ENCODE results near the gene GAB2.
A peak's percentile ranks its signal among the peaks of the same experiment; 100 is the strongest.

The GAB2 gene

GRCh38 chr11:78248903-78249302 lies 168.7 kb downstream of the GAB2 start:
- Histone ChIP-seq H4K20me1 (ENCODE audit: insufficient read depth, low read length) (no peaks in the 10 kb centered on the region), H2AFZ (ENCODE audit: low read depth, low read length) (no peak overlapping the region), H3K27me3 (ENCODE audit: insufficient read depth, low read length, poor library complexity) (no peaks in the 10 kb centered on the region), H3K79me2 (ENCODE audit: insufficient read depth, low read length) (peaks cover 79% of the 10 kb centered on the region), H3K9me3 (ENCODE audit: insufficient read depth, low read length, severe bottlenecking) (no peaks in the 10 kb centered on the region), H3K4me1 (ENCODE audit: insufficient read depth, low read length) (peaks cover 34% of the 10 kb centered on the region), H3K27ac (ENCODE audit: low read length) (no peak overlapping the region; the same call in 1 of the 2 replicates), H3K36me3 (ENCODE audit: insufficient read depth, low read length) (peaks cover 76% of the 10 kb centered on the region), H3K4me2 (ENCODE audit: insufficient read depth, low read length) (no peak overlapping the region), H3K9ac (ENCODE audit: low read depth, low read length) (no peak overlapping the region), H3K4me3 (ENCODE audit: low read depth in 1 of 2, low read length in 2 of 2) (no peak overlapping the region)
- ATAC-seq (ENCODE audit: insufficient read depth, low read depth) = no peak
- TF ChIP-seq EZH2 (IDR thresholded peaks at IDR 0.05; ENCODE audit: borderline replicate concordance, low read depth, low read length, severe bottlenecking) (no peak), CTCF (IDR thresholded peaks at IDR 0.05; ENCODE audit: borderline replicate concordance, extremely low read depth, low read length, poor library complexity, severe bottlenecking) (no peak)
- DNase-seq = no peak

- Histone ChIP-seq H2AFZ (ENCODE audit: low read depth, low read length) (no peak overlapping the region), H3K4me3 (ENCODE audit: low read depth in 1 of 2, low read length in 2 of 2) (no peak overlapping the region), H3K9ac (ENCODE audit: low read depth, low read length) (no peak overlapping the region), H3K27ac (ENCODE audit: low read length) (0 out of 2 replicates have a peak overlapping the region, but pooled peaks have one; percentile 25), H3K9me3 (ENCODE audit: insufficient read depth, low read length, severe bottlenecking) (no peaks in the 10 kb centered on the region), H3K79me2 (ENCODE audit: insufficient read depth, low read length) (peaks cover 78% of the 10 kb centered on the region), H3K36me3 (ENCODE audit: insufficient read depth, low read length) (peaks cover 79% of the 10 kb centered on the region), H4K20me1 (ENCODE audit: insufficient read depth, low read length) (no peaks in the 10 kb centered on the region), H3K4me1 (ENCODE audit: insufficient read depth, low read length) (peaks cover 41% of the 10 kb centered on the region), H3K27me3 (ENCODE audit: insufficient read depth, low read length, poor library complexity) (no peaks in the 10 kb centered on the region), H3K4me2 (ENCODE audit: insufficient read depth, low read length) (no peak overlapping the region)
- ATAC-seq (ENCODE audit: insufficient read depth, low read depth) (no peak), DNase-seq (no peak)
- TF ChIP-seq EZH2 (IDR thresholded peaks at IDR 0.05; ENCODE audit: borderline replicate concordance, low read depth, low read length, severe bottlenecking) (no peak), CTCF (IDR thresholded peaks at IDR 0.05; ENCODE audit: borderline replicate concordance, extremely low read depth, low read length, poor library complexity, severe bottlenecking) (no peak)
Observed at GRCh38 chr11:78248191-78248590, 169.4 kb downstream of the GAB2 start.

- Histone ChIP-seq H4K20me1 (ENCODE audit: insufficient read depth, low read length) (no peaks in the 10 kb centered on the region), H3K4me1 (ENCODE audit: insufficient read depth, low read length) (peaks cover 41% of the 10 kb centered on the region), H3K4me2 (ENCODE audit: insufficient read depth, low read length) (peak overlapping the region; percentile 35), H3K36me3 (ENCODE audit: insufficient read depth, low read length) (peaks cover 80% of the 10 kb centered on the region), H3K27ac (ENCODE audit: low read length) (peak overlapping the region; percentile 84), H3K9ac (ENCODE audit: low read depth, low read length) (peak overlapping the region; percentile 7; the same call in 1 of the 2 replicates), H3K27me3 (ENCODE audit: insufficient read depth, low read length, poor library complexity) (no peaks in the 10 kb centered on the region), H3K9me3 (ENCODE audit: insufficient read depth, low read length, severe bottlenecking) (peaks cover 8% of the 10 kb centered on the region), H3K79me2 (ENCODE audit: insufficient read depth, low read length) (peaks cover 78% of the 10 kb centered on the region), H2AFZ (ENCODE audit: low read depth, low read length) (no peak overlapping the region), H3K4me3 (ENCODE audit: low read depth in 1 of 2, low read length in 2 of 2) (no peak overlapping the region)
- no peak for DNase-seq
- peak; percentile 77 for ATAC-seq (ENCODE audit: insufficient read depth, low read depth)
- TF ChIP-seq EZH2 (IDR thresholded peaks at IDR 0.05; ENCODE audit: borderline replicate concordance, low read depth, low read length, severe bottlenecking) (no peak), CTCF (IDR thresholded peaks at IDR 0.05; ENCODE audit: borderline replicate concordance, extremely low read depth, low read length, poor library complexity, severe bottlenecking) (no peak)
Observed at GRCh38 chr11:78244546-78245255, 172.9 kb downstream of the GAB2 start.

Measured in DND-41 (cell line).